H1 (cell line): ENCODE data around the gene PDIA2. TPM values are rescaled to one million over a fixed set of nuclear protein-coding genes. Genes with fewer than 3 reads are reported as not detected.

Experiments used
- CTCF ChIA-PET: fragments of 300-600 bp; sonication (Branson Sonifier 250); formaldehyde crosslinking; loops from one replicate; lab custom pipeline; 2021; ENCODE audit not compliant: partially characterized antibody; lab: Charles Lee
- POLR2A ChIA-PET: fragments of 300-600 bp; sonication (Branson Sonifier 250); formaldehyde crosslinking; loops from one replicate; lab custom pipeline; 2021; ENCODE audit warnings: inconsistent platforms; ENCODE audit not compliant: partially characterized antibody; lab: Charles Lee
- DNase-seq, 2 experiments: peaks; one replicate each; pipeline versions ENCODE4 v3.0.0 to v3.0.0-alpha.2; 2010 to 2022; ENCODE audit warnings: low spot score in 2 of 2, low read depth in 1 of 2, mixed read lengths in 1 of 2
- FAIRE-seq: peaks from 2 replicates; lab custom pipeline; 2011; peaks lifted over from hg19 to GRCh38; lab: Jason Lieb, UNC
- H2AFZ ChIP-seq: 2 replicates; pipeline ENCODE4 v1.8.1; 2012; ENCODE audit warnings: low read length, inconsistent platforms
- H2AK5ac ChIP-seq: 2 replicates; pipeline ENCODE4 v1.6.1; 2013; ENCODE audit warnings: low read depth, low read length
- H2BK120ac ChIP-seq: replicated peaks from 2 replicates; pipeline ENCODE3; 2013; ENCODE audit warnings: low read depth, low read length, inconsistent platforms
- H2BK12ac ChIP-seq: 2 replicates; pipeline ENCODE4 v1.6.1; 2013; ENCODE audit warnings: low read depth, low read length
- H2BK15ac ChIP-seq: 2 replicates; pipeline ENCODE4 v1.6.1; 2013; ENCODE audit warnings: low read length
- H2BK20ac ChIP-seq: 2 replicates; pipeline ENCODE4 v1.6.1; 2013; ENCODE audit warnings: low read length
- H2BK5ac ChIP-seq: 2 replicates; pipeline ENCODE4 v1.6.1; 2013; ENCODE audit warnings: low read depth, low read length
- H3K14ac ChIP-seq: 2 replicates; pipeline ENCODE4 v1.6.1; 2013; ENCODE audit warnings: inconsistent platforms; ENCODE audit not compliant: insufficient read length
- H3K18ac ChIP-seq: 2 replicates; pipeline ENCODE4 v1.6.1; 2013; ENCODE audit warnings: low read length; ENCODE audit errors: extremely low read depth
- H3K23ac ChIP-seq: 2 replicates; pipeline ENCODE4 v1.6.1; 2013; ENCODE audit warnings: inconsistent platforms; ENCODE audit not compliant: insufficient read length
- H3K23me2 ChIP-seq: 2 replicates; pipeline ENCODE4 v1.6.1; 2013; ENCODE audit warnings: low read depth, low read length
- H3K27ac ChIP-seq: 2 replicates; pipeline ENCODE4 v1.6.1; 2011; ENCODE audit warnings: low read depth, low read length, inconsistent platforms
- H3K27me3 ChIP-seq, 4 experiments: replicated peaks in 1 of 4; 1 replicate in 1 of 4; 2 replicates in 3 of 4; pipeline versions ENCODE4 v1.6.1 to v1.8.1; 2011 to 2013; ENCODE audit warnings: low read length in 3 of 4, mild to moderate bottlenecking in 3 of 4, inconsistent platforms in 2 of 4, mixed read lengths in 2 of 4, moderate library complexity in 1 of 4; ENCODE audit not compliant: control insufficient read depth in 3 of 4, insufficient read depth in 3 of 4; ENCODE audit errors: extremely low read depth in 1 of 4
- H3K36me3 ChIP-seq, 4 experiments: 2 replicates each; pipeline versions ENCODE4 v1.6.1 to v1.8.1; 2011 to 2013; ENCODE audit warnings: mild to moderate bottlenecking in 4 of 4, low read length in 3 of 4, moderate library complexity in 2 of 4, control low read depth in 1 of 4, inconsistent platforms in 1 of 4; ENCODE audit not compliant: insufficient read depth in 4 of 4, control insufficient read depth in 2 of 4
- H3K4ac ChIP-seq: replicated peaks from 2 replicates; pipeline ENCODE3; 2013; ENCODE audit warnings: low read length, low read depth, mixed read lengths, inconsistent platforms; ENCODE audit not compliant: insufficient read length
- H3K4me1 ChIP-seq, 4 experiments: replicated peaks in 1 of 4; 1 replicate in 1 of 4; 2 replicates in 3 of 4; pipeline versions ENCODE4 v1.6.1 to v1.8.1; 2011 to 2013; ENCODE audit warnings: low read length in 3 of 4, inconsistent platforms in 2 of 4, mixed read lengths in 1 of 4; ENCODE audit not compliant: insufficient read depth in 4 of 4, control insufficient read depth in 3 of 4
- H3K4me2 ChIP-seq, 2 experiments: 2 replicates each; pipeline versions ENCODE4 v1.6.1 to v1.8.1; 2011 to 2013; ENCODE audit warnings: low read depth in 2 of 2, low read length in 2 of 2, control low read depth in 1 of 2, inconsistent platforms in 1 of 2, mild to moderate bottlenecking in 1 of 2; ENCODE audit not compliant: insufficient read depth in 1 of 2
- H3K4me3 ChIP-seq, 4 experiments: fragments of 200-600, 300-600 bp in 1 of 4; sonication (generic), shearing (Covaris generic), sonication (Bioruptor Twin) in 1 of 4; 2 replicates each; pipeline versions ENCODE4 v1.5.1 to v1.8.1; 2011 to 2016; ENCODE audit warnings: low read length in 4 of 4, low read depth in 3 of 4, control low read depth in 2 of 4, inconsistent platforms in 2 of 4, mild to moderate bottlenecking in 2 of 4, mixed read lengths in 1 of 4, moderate library complexity in 1 of 4; ENCODE audit not compliant: insufficient read depth in 2 of 4; ENCODE audit errors: extremely low read depth in 1 of 4
- H3K56ac ChIP-seq: replicated peaks from 2 replicates; pipeline ENCODE3; 2013; ENCODE audit warnings: low read depth, mild to moderate bottlenecking, mixed read lengths, low read length, inconsistent platforms; ENCODE audit not compliant: insufficient read length
- H3K79me1 ChIP-seq: 2 replicates; pipeline ENCODE4 v1.6.1; 2013; ENCODE audit warnings: low read depth, low read length, control low read depth
- H3K79me2 ChIP-seq, 2 experiments: 2 replicates each; pipeline versions ENCODE4 v1.6.1 to v1.8.1; 2012 to 2013; ENCODE audit warnings: low read length in 2 of 2, mild to moderate bottlenecking in 2 of 2, inconsistent platforms in 1 of 2; ENCODE audit not compliant: insufficient read depth in 2 of 2, control insufficient read depth in 1 of 2
- H3K9ac ChIP-seq, 4 experiments: replicated peaks in 1 of 4; 1 replicate in 1 of 4; 2 replicates in 3 of 4; pipeline versions ENCODE4 v1.6.1 to v1.8.1; 2011 to 2013; ENCODE audit warnings: low read depth in 3 of 4, low read length in 3 of 4, control low read depth in 2 of 4, mild to moderate bottlenecking in 2 of 4, moderate library complexity in 2 of 4, inconsistent platforms in 1 of 4; ENCODE audit errors: extremely low read depth in 1 of 4
- H3K9me3 ChIP-seq, 2 experiments: 2 replicates each; pipeline versions ENCODE4 v1.6.1 to v1.8.1; 2012 to 2013; ENCODE audit warnings: mild to moderate bottlenecking in 2 of 2, moderate library complexity in 2 of 2, control low read depth in 1 of 2, inconsistent platforms in 1 of 2, low read depth in 1 of 2, low read length in 1 of 2, mixed read lengths in 1 of 2; ENCODE audit not compliant: insufficient read depth in 2 of 2
- H4K20me1 ChIP-seq, 2 experiments: replicated peaks in 1 of 2; 2 replicates each; pipeline versions ENCODE3 to v1.8.1; 2011 to 2013; ENCODE audit warnings: inconsistent platforms in 2 of 2, low read length in 2 of 2, mild to moderate bottlenecking in 1 of 2; ENCODE audit not compliant: insufficient read depth in 2 of 2, control insufficient read depth in 1 of 2
- H4K5ac ChIP-seq: 2 replicates; pipeline ENCODE4 v1.6.1; 2013; ENCODE audit warnings: low read length, low read depth, mixed read lengths, inconsistent platforms; ENCODE audit not compliant: insufficient read length
- H4K8ac ChIP-seq: 2 replicates; pipeline ENCODE4 v1.8.0; 2013; ENCODE audit warnings: mild to moderate bottlenecking, moderate library complexity, low read length, inconsistent platforms; ENCODE audit not compliant: insufficient read depth; ENCODE audit errors: extremely low read depth
- H4K91ac ChIP-seq: replicated peaks from 2 replicates; pipeline ENCODE3; 2013; ENCODE audit warnings: low read length, mixed read lengths, inconsistent platforms; ENCODE audit not compliant: insufficient read length
- CEBPB ChIP-seq: IDR thresholded peaks from 2 replicates; pipeline ENCODE4 v1.6.1; 2012; ENCODE audit warnings: low read depth, low read length
- CHD1 ChIP-seq: IDR thresholded peaks from 2 replicates; pipeline ENCODE4 v1.6.1; 2012; ENCODE audit warnings: low read depth, low read length, improper control_type of control experiment
- HDAC6 ChIP-seq: IDR thresholded peaks from one replicate; pipeline ENCODE4 v1.7.1; 2012; ENCODE audit warnings: low read depth, mild to moderate bottlenecking, inconsistent platforms, low read length, moderate library complexity
- MAX ChIP-seq: IDR thresholded peaks from 2 replicates; pipeline ENCODE4 v1.6.1; 2012; ENCODE audit warnings: inconsistent platforms
- NRF1 ChIP-seq: IDR thresholded peaks from 2 replicates; pipeline ENCODE4 v1.6.1; 2011; ENCODE audit warnings: mild to moderate bottlenecking, low read depth, low read length, improper control_type of control experiment
- SAP30 ChIP-seq: fragments of 300-600 bp; sonication (generic); IDR thresholded peaks from 2 replicates; pipeline ENCODE4 v1.7.1; 2012; ENCODE audit warnings: low read length, moderate library complexity, mild to moderate bottlenecking, inconsistent platforms; ENCODE audit not compliant: insufficient read depth, insufficient replicate concordance
- SIX5 ChIP-seq: IDR thresholded peaks from 2 replicates; pipeline ENCODE4 v1.6.1; 2011; ENCODE audit warnings: mild to moderate bottlenecking, low read depth, low read length
- SP4 ChIP-seq: IDR thresholded peaks from 2 replicates; pipeline ENCODE4 v1.6.1; 2012; ENCODE audit warnings: low read length, inconsistent platforms
- USF2 ChIP-seq: IDR thresholded peaks from 2 replicates; pipeline ENCODE4 v1.6.1; 2011; ENCODE audit warnings: low read length, improper control_type of control experiment
- WGBS, 2 experiments: shearing (Covaris generic) in 1 of 2; methylation state at CpG; one replicate each; pipeline versions ENCODE4 v1.1.6 to v1.1.7; 2013 to 2015; ENCODE audit warnings: low lambda C conversion rate in 2 of 2, mixed read lengths in 2 of 2, inconsistent platforms in 1 of 2, low coverage in 1 of 2, missing lambda C conversion rate in 1 of 2; ENCODE audit not compliant: insufficient replicate concordance in 2 of 2, insufficient coverage in 1 of 2, insufficient read length in 1 of 2; ENCODE audit errors: extremely low coverage in 1 of 2, missing lambda C conversion rate in 1 of 2; 5-methylcytosine and 5-hydroxymethylcytosine counted together
- polyA plus RNA-seq, 7 experiments: library from polyadenylated mRNA; depleted of rRNA in 3 of 7; stranded (reverse) in 5 of 7; unstranded in 2 of 7; fragments of >200 nt in 5 of 7; fragments of 200-250 nt in 2 of 7; gene quantifications; 1 replicate in 5 of 7; 2 replicates in 1 of 7; 4 replicates in 1 of 7; pipeline versions ENCODE4 v1.2.1 to v1.2.3, GENCODE V29; 2011 to 2013; ENCODE audit warnings: missing spikeins in 2 of 7, mixed read lengths in 2 of 7
- total RNA-seq: library from RNA; stranded (reverse); fragmentation: NEBNext Ultra II Directional; extraction: Animal tissue kit (Norgen Biotek cat#: 25700); gene quantifications from 2 replicates; pipeline ENCODE4 v1.2.1, GENCODE V29; 2021

The PDIA2 gene
- total and polyA plus RNA-seq, 2 of the 8 experiments (the other 6 are each of a cell fraction or from before 2014, with no cell fraction given): 0.34 to 0.50 TPM

- DNase-seq: no peak
- POLR2A ChIA-PET: interaction anchor here (1.4 kb wide), 1 partner anchor 119 kb away, joined by 4 read pairs; no protein-coding TSS in a partner anchor
Measured at GRCh38 chr16:320206-320605, 37.2 kb downstream of the PDIA2 start.

More at GRCh38 chr16:320206-320605, 37.2 kb downstream of the PDIA2 start:
- no peak overlapping the region for H2BK20ac ChIP-seq
- H3K23ac ChIP-seq: no peak overlapping the region
- FAIRE-seq: no peak
- peaks cover 29 to 47% of the 10 kb centered on the region in 2 experiments for H4K20me1 ChIP-seq
- no peak overlapping the region for H3K14ac ChIP-seq
- H3K4ac ChIP-seq: no peak overlapping the region
- H3K36me3 ChIP-seq: no peaks in the 10 kb centered on the region; a peak in 1 of 8 replicates
- H2BK5ac ChIP-seq: no peak overlapping the region
- no peak overlapping the region for H4K8ac ChIP-seq
- H3K4me3 ChIP-seq: no peak overlapping the region
- H2AK5ac ChIP-seq: no peak overlapping the region
- no peak overlapping the region for H2BK120ac ChIP-seq
- H2AFZ ChIP-seq: no peak overlapping the region
- CTCF ChIA-PET: interaction anchor here (0.5 to 5.2 kb wide), 8 partner anchors 11 to 97 kb away, joined by 3 to 46 read pairs (median 5); no protein-coding TSS in a partner anchor
- no peak overlapping the region; a peak in 1 of 7 replicates for H3K9ac ChIP-seq
- H3K27me3 ChIP-seq: no peaks in the 10 kb centered on the region
- no peak overlapping the region for H2BK15ac ChIP-seq
- no peak overlapping the region for H4K5ac ChIP-seq
- H3K79me2 ChIP-seq: peaks cover 0 to 78% of the 10 kb centered on the region in 2 experiments; a peak in 3 of 4 replicates
- no peak overlapping the region for H2BK12ac ChIP-seq
- no peak overlapping the region for H3K27ac ChIP-seq
- H3K79me1 ChIP-seq: peaks cover 39% of the 10 kb centered on the region
- H4K91ac ChIP-seq: no peak overlapping the region
- no peak overlapping the region for H3K18ac ChIP-seq
- TF ChIP-seq SIX5 (no peak), CEBPB (no peak), USF2 (no peak), CHD1 (no peak), HDAC6 (no peak), NRF1 (no peak), SP4 (no peak), SAP30 (no peak), MAX (no peak)
- TF ChIP-seq, all 59 proteins: peak for 0
- no peaks in the 10 kb centered on the region for H3K9me3 ChIP-seq
- peaks cover 0 to 17% (median 13%) of the 10 kb centered on the region in 4 experiments; a peak in 6 of 7 replicates for H3K4me1 ChIP-seq
- H3K4me2 ChIP-seq: no peak overlapping the region
- no peaks in the 10 kb centered on the region; the same call in 1 of the 2 replicates for H3K23me2 ChIP-seq
- 98% methylated on average over 5 of the region's 5 CpGs; no CpG with 5 or more reads in 1 of the 2 experiments for WGBS, 2 experiments
- no peak overlapping the region for H3K56ac ChIP-seq
